LNCaP clone FGC (cell line): ENCODE results near the gene ADORA2A.

Experiments used
- DNase-seq: peaks from one replicate; pipeline ENCODE4 v3.0.0-alpha.2; 2011; ENCODE audit warnings: low read depth
- H3K4me3 ChIP-seq: 2 replicates; pipeline ENCODE4 v1.5.1; 2011; ENCODE audit warnings: mild to moderate bottlenecking, low read depth, low read length, control low read depth
- TF ChIP-seq, protein P1 (sequence below): IDR thresholded peaks from 2 replicates; pipeline ENCODE4 v1.5.1; 2012; ENCODE audit warnings: mild to moderate bottlenecking; ENCODE audit not compliant: control insufficient read depth, insufficient read depth; ENCODE audit errors: extremely low read depth

ADORA2A gene

DNA sequence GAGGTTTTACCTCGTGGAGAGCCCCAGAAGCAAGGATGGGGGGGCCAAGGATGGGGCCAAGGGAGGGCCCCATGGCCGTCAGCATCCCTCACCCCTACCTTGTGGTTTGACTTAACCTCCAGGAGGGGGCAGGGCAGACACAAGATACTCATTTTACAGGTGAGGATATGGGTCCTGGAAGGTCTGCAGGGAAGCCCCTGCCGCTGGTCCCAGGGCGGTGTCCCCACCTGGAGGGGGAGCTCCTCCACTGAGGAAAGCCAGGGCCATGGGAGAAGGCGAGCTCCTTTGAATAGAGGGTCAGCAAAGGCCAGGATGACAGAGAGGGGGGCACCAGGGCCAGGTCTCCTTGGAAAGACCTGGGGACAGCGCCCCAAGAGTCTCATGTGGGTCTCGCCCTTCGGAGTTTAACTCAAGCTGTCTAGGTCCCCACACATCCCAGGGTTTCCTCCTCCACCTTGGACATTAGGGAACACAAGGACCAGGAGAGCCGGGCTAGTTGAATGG, 5.9 kb upstream of the ADORA2A start:
- no peak overlapping the region for H3K4me3 ChIP-seq
- TF ChIP-seq, protein P1, sequence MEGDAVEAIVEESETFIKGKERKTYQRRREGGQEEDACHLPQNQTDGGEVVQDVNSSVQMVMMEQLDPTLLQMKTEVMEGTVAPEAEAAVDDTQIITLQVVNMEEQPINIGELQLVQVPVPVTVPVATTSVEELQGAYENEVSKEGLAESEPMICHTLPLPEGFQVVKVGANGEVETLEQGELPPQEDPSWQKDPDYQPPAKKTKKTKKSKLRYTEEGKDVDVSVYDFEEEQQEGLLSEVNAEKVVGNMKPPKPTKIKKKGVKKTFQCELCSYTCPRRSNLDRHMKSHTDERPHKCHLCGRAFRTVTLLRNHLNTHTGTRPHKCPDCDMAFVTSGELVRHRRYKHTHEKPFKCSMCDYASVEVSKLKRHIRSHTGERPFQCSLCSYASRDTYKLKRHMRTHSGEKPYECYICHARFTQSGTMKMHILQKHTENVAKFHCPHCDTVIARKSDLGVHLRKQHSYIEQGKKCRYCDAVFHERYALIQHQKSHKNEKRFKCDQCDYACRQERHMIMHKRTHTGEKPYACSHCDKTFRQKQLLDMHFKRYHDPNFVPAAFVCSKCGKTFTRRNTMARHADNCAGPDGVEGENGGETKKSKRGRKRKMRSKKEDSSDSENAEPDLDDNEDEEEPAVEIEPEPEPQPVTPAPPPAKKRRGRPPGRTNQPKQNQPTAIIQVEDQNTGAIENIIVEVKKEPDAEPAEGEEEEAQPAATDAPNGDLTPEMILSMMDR, result peak; percentile 15; the same call in 1 of the 2 replicates
- no peak for DNase-seq

DNA sequence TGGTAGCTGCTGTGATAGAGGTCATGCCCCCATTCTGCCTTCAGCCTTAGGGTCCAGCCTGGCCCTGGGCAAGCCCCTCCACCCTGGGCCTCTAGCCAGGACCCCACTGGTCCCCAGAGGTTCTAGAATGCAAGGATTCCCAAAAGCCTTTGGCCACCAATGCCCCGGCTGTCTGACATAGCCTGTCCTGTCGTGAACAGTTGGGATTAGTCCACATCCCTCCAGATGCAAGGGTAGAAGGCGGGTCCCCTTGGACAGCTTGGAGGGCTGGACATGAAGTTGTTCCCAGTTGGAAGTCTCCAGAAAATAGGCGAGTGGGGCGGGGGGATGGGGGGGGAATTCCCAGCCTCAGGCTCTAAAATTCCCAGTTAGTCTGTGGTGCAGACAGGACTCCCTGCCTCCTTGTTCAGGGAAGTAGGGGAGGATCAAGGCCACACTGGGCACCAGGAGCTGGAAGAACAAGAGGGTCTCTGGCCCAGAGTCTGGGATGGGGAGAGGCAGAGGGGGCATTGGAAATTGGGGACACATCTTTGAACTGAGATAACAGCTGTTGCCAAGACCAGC, 5.2 kb upstream of the ADORA2A start:
- DNase-seq, result no peak
- H3K4me3 ChIP-seq, result no peak overlapping the region
- TF ChIP-seq, protein P1, result no peak

DNA sequence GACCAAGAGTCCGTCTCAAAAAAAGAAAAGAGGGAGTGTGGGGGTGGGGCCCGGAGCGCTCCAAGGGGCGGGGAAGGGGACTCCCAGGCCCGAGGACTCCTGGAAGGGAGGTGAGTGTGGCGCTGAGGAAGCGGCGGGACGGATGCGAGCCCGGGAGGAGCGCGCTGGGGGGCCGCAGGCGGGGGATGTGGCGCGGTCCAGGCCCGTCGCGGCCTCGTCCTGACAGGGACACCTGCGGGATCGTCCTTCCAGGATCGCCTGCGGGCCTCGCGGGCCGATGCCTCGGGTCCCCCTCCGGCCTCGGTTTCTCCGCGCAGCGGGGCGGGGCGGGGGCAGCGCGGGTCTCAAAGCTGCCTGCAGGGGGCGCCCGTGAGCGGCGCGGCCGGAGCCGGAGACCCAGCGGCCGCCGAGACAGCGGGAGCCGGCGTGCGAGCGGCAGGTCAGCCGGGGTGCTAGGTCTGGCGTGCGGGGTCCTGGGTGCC, 3.8 kb upstream of the ADORA2A start:
- TF ChIP-seq, protein P1, result peak; percentile 80
- no peak for DNase-seq
- H3K4me3 ChIP-seq, result no peak overlapping the region; the same call in 1 of the 2 replicates

DNA sequence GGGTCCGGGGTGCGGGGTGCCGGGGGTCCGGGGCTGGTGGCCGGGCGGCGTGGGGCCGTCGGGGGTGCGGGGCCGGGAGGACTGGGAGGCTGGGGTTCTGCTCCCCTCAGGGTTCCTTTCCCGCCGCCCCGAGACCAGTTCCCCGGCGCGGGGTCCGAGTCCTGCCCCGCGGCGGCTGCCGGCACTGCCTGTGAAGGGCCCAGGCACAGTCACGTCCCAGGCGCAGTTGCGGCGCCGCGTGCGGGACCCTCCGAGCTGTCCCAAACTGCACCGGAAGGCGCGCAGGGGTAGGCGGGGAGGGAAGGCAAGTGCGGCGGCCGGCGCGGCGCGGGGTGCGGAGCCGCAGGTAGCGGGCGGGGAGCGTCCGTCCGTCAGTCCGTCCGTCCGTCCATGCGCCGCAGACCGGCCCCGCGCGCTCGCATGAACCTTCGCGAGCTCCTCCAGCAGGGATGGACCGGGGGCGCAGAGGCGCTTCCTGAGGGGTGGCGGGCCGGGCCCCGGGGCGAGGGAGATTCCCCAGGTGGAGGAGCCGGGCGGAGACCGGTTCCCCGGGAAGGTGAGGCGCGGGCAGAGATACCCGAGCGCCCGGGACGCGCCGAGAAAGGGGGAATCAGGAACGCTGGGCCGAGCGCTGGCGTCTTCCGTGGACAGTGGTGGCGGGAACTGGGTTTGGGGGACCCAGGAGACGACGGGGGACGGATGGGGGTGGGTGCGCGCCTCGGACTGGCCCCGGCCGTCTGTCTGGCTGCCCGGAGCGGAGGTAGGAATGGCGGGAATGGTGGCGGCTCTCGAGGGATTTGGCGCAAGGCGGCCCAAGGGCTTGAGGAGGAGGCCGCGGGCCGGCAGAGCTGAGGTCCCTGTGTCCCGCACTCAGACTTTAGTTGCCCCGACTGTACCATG, 3.1 kb upstream of the ADORA2A start:
- TF ChIP-seq, protein P1, result no peak
- peak overlapping the region; percentile 39 for H3K4me3 ChIP-seq
- no peak for DNase-seq

DNA sequence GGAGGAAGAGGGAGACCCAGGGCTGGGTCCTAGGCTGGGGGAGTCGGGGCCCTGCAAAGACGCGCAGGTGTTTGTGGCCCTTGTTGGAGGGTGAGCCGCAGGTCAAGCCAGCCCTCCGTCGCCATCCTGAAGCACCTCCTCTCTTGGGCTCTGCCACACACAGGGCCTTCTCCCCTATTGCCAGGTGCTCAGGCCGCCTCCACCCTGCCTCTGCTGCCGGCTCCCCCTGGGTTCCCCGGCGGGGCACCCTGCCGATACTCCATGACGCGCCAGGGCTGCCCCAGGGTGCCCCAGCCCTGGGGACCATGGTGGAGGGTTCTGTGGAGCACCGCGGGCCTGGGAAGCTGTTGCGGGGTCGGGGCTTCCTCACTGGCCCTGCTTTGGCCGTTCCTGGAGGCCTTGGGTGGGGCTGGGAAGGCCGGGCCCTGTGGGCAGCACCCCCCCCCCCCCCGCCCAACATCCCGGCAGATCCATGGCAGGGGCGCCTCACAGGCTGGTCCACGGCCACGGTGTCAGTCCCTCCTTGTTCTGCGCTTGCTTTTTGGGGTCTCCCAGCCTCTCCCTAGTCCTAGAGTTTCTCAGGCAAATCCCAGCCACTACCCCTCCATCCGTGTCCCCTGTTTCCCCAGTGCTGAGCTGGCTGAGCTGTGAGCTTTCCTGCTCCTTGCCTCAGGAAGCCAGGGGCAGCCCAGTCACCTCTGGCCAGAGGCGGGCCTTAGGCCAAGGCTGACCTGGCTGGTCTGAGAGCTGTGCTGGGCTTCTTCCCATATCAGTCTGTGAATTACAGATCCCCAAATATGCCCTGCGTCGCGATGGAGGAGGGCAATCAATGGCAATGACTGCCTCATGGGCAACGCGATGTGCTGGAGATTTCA, 2.3 kb upstream of the ADORA2A start:
- TF ChIP-seq, protein P1, result no peak
- no peak for DNase-seq
- no peak overlapping the region for H3K4me3 ChIP-seq

DNA sequence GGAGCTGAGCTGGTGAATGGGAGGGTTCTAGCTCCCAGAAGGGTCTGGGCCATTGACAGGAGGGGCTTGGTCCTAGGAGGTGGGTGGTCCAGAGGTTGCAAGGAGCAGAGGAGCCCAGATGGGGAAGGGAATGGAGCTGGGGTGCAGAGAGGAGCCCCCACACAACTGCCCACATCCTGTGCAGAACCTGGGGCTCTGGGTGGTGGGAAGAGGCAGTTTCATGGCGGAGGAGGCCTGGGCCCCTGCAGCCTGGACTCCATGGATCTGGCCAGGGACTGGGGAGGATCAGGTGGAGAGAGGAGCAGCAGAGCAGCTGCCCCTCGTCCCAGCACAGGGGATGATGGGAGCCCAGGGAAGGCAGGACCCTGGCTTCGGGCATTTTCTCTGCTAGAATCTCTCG, 963 bp upstream of the ADORA2A start:
- no peak overlapping the region for H3K4me3 ChIP-seq
- DNase-seq, result no peak
- TF ChIP-seq, protein P1, result no peak
